ENCODE data around the gene TNNI2. TPM values are rescaled to one million over a fixed set of nuclear protein-coding genes. Genes with fewer than 3 reads are reported as not detected.

Gene TNNI2
- total RNA-seq, 1 donor from 2014 or later = not detected

- intact Hi-C loops (cut with micrococcal nuclease) = no loop called here
- no peak for DNase-seq
- no peak for ATAC-seq
Measured at GRCh38 chr11:1819074-1819473, 19.7 kb upstream of the TNNI2 start.

GRCh38 chr11:1820463-1821325, 18.1 kb upstream of the TNNI2 start:
- no peak for ATAC-seq
- intact Hi-C loops (cut with micrococcal nuclease) = no loop called here
- DNase-seq = no peak

- no peak for DNase-seq
- ATAC-seq = no peak
- intact Hi-C loops (cut with micrococcal nuclease) = no loop called here
Measured at GRCh38 chr11:1821562-1821961, 17.2 kb upstream of the TNNI2 start.

GRCh38 chr11:1822648-1823375, 16.0 kb upstream of the TNNI2 start:
- intact Hi-C loops (cut with micrococcal nuclease) = no loop called here
- ATAC-seq = no peak
- no peak for DNase-seq

- ATAC-seq = no peak
- peak; percentile 13 for DNase-seq
- intact Hi-C loops (cut with micrococcal nuclease) = no loop called here
Measured at GRCh38 chr11:1823376-1824220, 15.2 kb upstream of the TNNI2 start.

GRCh38 chr11:1824221-1825038, 14.4 kb upstream of the TNNI2 start:
- ATAC-seq = no peak
- peak; percentile 20 for DNase-seq
- intact Hi-C loops (cut with micrococcal nuclease) = no loop called here

- ATAC-seq (peak; percentile 57), DNase-seq (peak; percentile 68)
- intact Hi-C loops (cut with micrococcal nuclease) = no loop called here
Measured at GRCh38 chr11:1825039-1825740, 13.6 kb upstream of the TNNI2 start.

- ATAC-seq (no peak), DNase-seq (peak; percentile 25)
- intact Hi-C loops (cut with micrococcal nuclease) = no loop called here
Measured at GRCh38 chr11:1825785-1826451, 12.9 kb upstream of the TNNI2 start.

- ATAC-seq (peak; percentile 13), DNase-seq (peak; percentile 37)
- intact Hi-C loops (cut with micrococcal nuclease) = no loop called here
Measured at GRCh38 chr11:1826552-1827094, 12.2 kb upstream of the TNNI2 start.

- intact Hi-C loops (cut with micrococcal nuclease) = no loop called here
Measured at GRCh38 chr11:1827095-1827813, 11.5 kb upstream of the TNNI2 start.

GRCh38 chr11:1827931-1828330, 10.8 kb upstream of the TNNI2 start:
- intact Hi-C loops (cut with micrococcal nuclease) = no loop called here
- ATAC-seq (no peak), DNase-seq (peak; percentile 21)

More at GRCh38 chr11:1827095-1827813, 11.5 kb upstream of the TNNI2 start:
- DNase-seq (peak; percentile 66), ATAC-seq (peak; percentile 83)

- peak; percentile 12 for DNase-seq
- intact Hi-C loops (cut with micrococcal nuclease) = no loop called here
Measured at GRCh38 chr11:1828542-1828941, 10.2 kb upstream of the TNNI2 start.

GRCh38 chr11:1829039-1829820, 9.6 kb upstream of the TNNI2 start:
- DNase-seq (peak; percentile 18), ATAC-seq (no peak)
- intact Hi-C loops (cut with micrococcal nuclease) = no loop called here

More at GRCh38 chr11:1828542-1828941, 10.2 kb upstream of the TNNI2 start:
- ATAC-seq = no peak

GRCh38 chr11:1830004-1830321, 8.8 kb upstream of the TNNI2 start:
- no peak for ATAC-seq
- intact Hi-C loops (cut with micrococcal nuclease) = no loop called here
- peak; percentile 15 for DNase-seq

- intact Hi-C loops (cut with micrococcal nuclease) = no loop called here
- DNase-seq (peak; percentile 26), ATAC-seq (no peak)
Measured at GRCh38 chr11:1830322-1831223, 8.2 kb upstream of the TNNI2 start.

Data from left ventricle myocardium superior (tissue), 1 donor.